Tibial nerve (tissue), 4 donors: ENCODE results near the gene METRN. TPM values are rescaled to one million over a fixed set of nuclear protein-coding genes. Genes with fewer than 3 reads are reported as not detected.

Experiments used
- DNase-seq, 2 donors: peaks; one replicate each; pipeline ENCODE4 v3.0.0-alpha.2; 2019; ENCODE audit warnings: low spot score in 2 of 2
- H3K27ac ChIP-seq, 4 donors: fragments of 200-600 bp; sonication (generic) in 3 of 4; one replicate each; pipeline ENCODE4 v1.5.1; 2017 to 2019; ENCODE audit warnings: mild to moderate bottlenecking in 1 of 4
- H3K27me3 ChIP-seq, 2 donors: fragments of 200-600 bp; sonication (generic) in 1 of 2; one replicate each; pipeline versions ENCODE4 v1.5.1 to v1.6.0; 2017 to 2019
- H3K36me3 ChIP-seq, 3 donors: fragments of 200-600 bp; sonication (generic); one replicate each; pipeline ENCODE4 v1.5.1; 2018 to 2019
- H3K4me1 ChIP-seq, 4 donors: fragments of 200-600 bp; sonication (generic) in 3 of 4; one replicate each; pipeline ENCODE4 v1.5.1; 2017 to 2019
- H3K4me3 ChIP-seq, 4 donors: fragments of 200-600 bp; sonication (generic) in 3 of 4; one replicate each; pipeline ENCODE4 v1.5.1; 2017 to 2019; ENCODE audit warnings: mild to moderate bottlenecking in 1 of 4, moderate library complexity in 1 of 4
- H3K9me3 ChIP-seq, 4 donors: fragments of 200-600 bp; sonication (generic) in 3 of 4; one replicate each; pipeline ENCODE4 v1.5.1; 2017 to 2019
- CTCF ChIP-seq, 5 experiments: fragments of 200-600 bp in 3 of 5; fragments of 450-650 bp in 2 of 5; sonication (generic) in 3 of 5; IDR thresholded peaks; one replicate each; pipeline ENCODE4 v1.5.1; 2016 to 2019; ENCODE audit warnings: antibody characterized with exemption in 5 of 5, mild to moderate bottlenecking in 3 of 5, moderate library complexity in 2 of 5
- EP300 ChIP-seq, 2 donors: sonication (generic); formaldehyde crosslinking; IDR thresholded peaks; one replicate each; pipeline ENCODE4 v1.6.1; 2017; ENCODE audit warnings: antibody characterized with exemption in 2 of 2, mild to moderate bottlenecking in 1 of 2
- POLR2A ChIP-seq, 2 donors: fragments of 450-650 bp; IDR thresholded peaks; one replicate each; pipeline ENCODE4 v1.6.1; 2017; ENCODE audit warnings: antibody characterized with exemption in 2 of 2, mild to moderate bottlenecking in 2 of 2, moderate library complexity in 2 of 2
- WGBS, 2 donors: methylation state at CpG; one replicate each; pipeline ENCODE4 v1.1.5; 2018; 5-methylcytosine and 5-hydroxymethylcytosine counted together
- total RNA-seq, 4 donors: library from RNA; depleted of rRNA; stranded (reverse); fragments of >200 nt; gene quantifications; one replicate each; pipeline ENCODE4 v1.1.0, GENCODE V29; 2016

Gene METRN
- total RNA-seq, 4 donors from 2014 or later, result 78.8 to 131 (median 108) TPM

- Histone ChIP-seq H3K4me1 (peaks cover 0 to 8% (median 4%) of the 10 kb centered on the region in 4 donors), H3K36me3 (peaks cover 0 to 90% (median 0%) of the 10 kb centered on the region in 3 donors), H3K4me3 (no peak overlapping the region), H3K27me3 (no peaks in the 10 kb centered on the region), H3K27ac (no peak overlapping the region), H3K9me3 (no peaks in the 10 kb centered on the region)
- TF ChIP-seq CTCF (IDR thresholded peaks at IDR 0.05), result no peak
- TF ChIP-seq EP300 (IDR thresholded peaks at IDR 0.05), result no peak
- 80 to 88% methylated on average over 18 to 34 of the region's 34 CpGs for WGBS, 2 donors
- DNase-seq, result no peak
Measured at GRCh38 chr16:733382-734207, 18.7 kb downstream of the METRN start.

DNA sequence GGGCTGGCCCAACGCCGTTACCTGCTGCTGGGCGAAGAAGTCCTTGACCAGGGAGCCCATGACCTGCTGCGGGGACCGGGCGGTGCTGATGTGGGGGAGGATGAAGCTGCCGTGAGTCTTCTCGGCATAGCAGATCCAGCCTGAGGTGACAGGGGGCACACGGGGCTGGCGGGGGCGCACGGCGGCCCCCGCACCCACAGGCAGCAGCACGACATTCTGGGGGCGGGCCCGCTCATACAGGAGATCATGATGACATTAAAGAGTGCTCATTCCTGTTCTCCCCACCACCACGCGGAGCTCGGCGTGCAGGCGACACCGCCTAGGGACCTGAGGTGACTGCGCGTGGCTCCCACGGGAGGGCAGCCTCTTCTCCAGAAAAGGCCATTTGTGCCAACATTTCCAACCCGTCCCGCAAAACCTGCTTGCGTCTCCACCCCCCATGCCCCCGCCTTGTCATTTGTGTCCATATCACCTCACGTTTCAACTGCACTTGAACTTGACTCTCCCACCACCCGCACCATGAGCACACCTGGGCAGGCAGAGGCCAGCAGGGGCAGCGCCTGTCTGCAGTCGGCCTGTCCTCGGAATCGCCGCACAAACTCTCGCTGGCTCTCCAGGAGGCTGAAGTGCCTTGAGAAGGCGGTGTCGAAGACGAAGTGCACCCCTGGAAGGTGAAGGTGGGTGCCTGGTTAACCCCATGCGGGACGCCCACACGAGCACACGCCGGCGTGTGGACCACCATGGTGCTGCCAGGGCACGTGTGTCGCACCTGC lies 19.5 kb downstream of the METRN start:
- 88 to 91% methylated on average over 46 to 49 of the region's 49 CpGs for WGBS, 2 donors
- H3K4me3 ChIP-seq, result no peak overlapping the region
- no peak overlapping the region for H3K27ac ChIP-seq
- H3K36me3 ChIP-seq, result peaks cover 0 to 98% (median 0%) of the 10 kb centered on the region in 3 donors
- peaks cover 0 to under 1% (median under 1%) of the 10 kb centered on the region in 4 donors for H3K4me1 ChIP-seq
- TF ChIP-seq POLR2A (IDR thresholded peaks at IDR 0.05) (no peak), EP300 (IDR thresholded peaks at IDR 0.05) (no peak), CTCF (IDR thresholded peaks at IDR 0.05) (no peak)
- H3K27me3 ChIP-seq, result no peaks in the 10 kb centered on the region
- no peak for DNase-seq
- H3K9me3 ChIP-seq, result no peaks in the 10 kb centered on the region

DNA sequence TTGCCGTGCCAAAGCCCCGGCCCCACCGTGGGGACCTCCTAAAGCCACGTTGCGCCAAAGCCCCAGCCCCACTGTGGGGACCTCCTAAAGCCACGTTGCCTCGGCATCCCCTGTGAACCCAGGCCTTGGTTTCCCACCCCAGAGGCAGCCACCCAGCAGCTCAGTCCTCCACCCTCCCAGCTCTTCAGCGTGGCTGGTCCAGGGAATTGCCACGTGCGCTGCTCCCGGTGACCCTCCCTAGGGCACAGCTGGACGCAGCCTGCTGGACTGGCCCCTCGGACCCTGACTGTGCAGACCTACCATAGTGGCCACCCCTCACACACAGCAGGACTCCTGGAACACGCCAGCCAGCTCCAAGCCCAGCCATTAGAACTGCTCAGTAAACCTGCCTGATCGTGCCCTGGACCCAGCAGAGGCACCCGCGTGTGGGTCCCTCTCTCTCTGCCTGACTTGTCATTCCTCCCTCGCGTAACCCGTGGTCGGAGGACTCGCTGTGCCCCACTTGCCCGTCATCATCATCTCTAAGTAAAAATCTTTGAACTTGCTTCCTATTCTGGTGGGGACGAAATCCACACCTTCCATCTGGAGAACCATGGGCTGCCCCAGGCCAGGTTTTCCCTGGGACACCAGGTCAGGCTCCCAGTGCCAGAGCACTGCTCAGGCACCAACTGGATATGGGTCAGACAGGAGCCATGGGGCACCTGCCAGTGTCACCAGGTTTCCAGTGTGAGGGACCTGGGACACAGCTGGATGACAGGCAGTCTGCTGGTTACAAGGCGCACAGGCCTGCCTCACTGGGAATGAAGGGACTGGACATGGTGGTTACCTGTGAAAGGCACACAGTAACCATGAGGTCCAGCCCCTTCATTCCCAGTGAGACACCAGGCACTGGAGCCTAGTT lies 20.3 kb downstream of the METRN start:
- Histone ChIP-seq H3K9me3 (no peaks in the 10 kb centered on the region), H3K27ac (no peak overlapping the region), H3K36me3 (peaks cover 0 to 94% (median 0%) of the 10 kb centered on the region in 3 donors), H3K4me3 (no peak overlapping the region), H3K27me3 (no peaks in the 10 kb centered on the region), H3K4me1 (peaks cover 0 to 9% (median 8%) of the 10 kb centered on the region in 4 donors)
- 93 to 94% methylated on average over 23 to 25 of the region's 25 CpGs for WGBS, 2 donors
- DNase-seq, result no peak
- TF ChIP-seq POLR2A (IDR thresholded peaks at IDR 0.05), result no peak
- no peak for TF ChIP-seq EP300 (IDR thresholded peaks at IDR 0.05)
- no peak for TF ChIP-seq CTCF (IDR thresholded peaks at IDR 0.05)

GRCh38 chr16:735982-736453 lies 21.1 kb downstream of the METRN start:
- TF ChIP-seq EP300 (IDR thresholded peaks at IDR 0.05) (no peak), POLR2A (IDR thresholded peaks at IDR 0.05) (no peak), CTCF (IDR thresholded peaks at IDR 0.05) (no peak)
- H3K36me3 ChIP-seq, result peaks cover 0 to 86% (median 0%) of the 10 kb centered on the region in 3 donors
- no peaks in the 10 kb centered on the region for H3K27me3 ChIP-seq
- H3K27ac ChIP-seq, result no peak overlapping the region
- peaks cover 0 to 13% (median 11%) of the 10 kb centered on the region in 4 donors for H3K4me1 ChIP-seq
- no peak overlapping the region for H3K4me3 ChIP-seq
- no peaks in the 10 kb centered on the region for H3K9me3 ChIP-seq
- DNase-seq, result no peak
- WGBS, 2 donors, result 82 to 90% methylated on average over 13 of the region's 13 CpGs
